Measurements from ENCODE around the gene PRKG1. TPM values are rescaled to one million over a fixed set of nuclear protein-coding genes. Genes with fewer than 3 reads are reported as not detected.

The PRKG1 gene
- total RNA-seq, 2 donors from 2014 or later: 8.1 to 16.6 TPM

DNA sequence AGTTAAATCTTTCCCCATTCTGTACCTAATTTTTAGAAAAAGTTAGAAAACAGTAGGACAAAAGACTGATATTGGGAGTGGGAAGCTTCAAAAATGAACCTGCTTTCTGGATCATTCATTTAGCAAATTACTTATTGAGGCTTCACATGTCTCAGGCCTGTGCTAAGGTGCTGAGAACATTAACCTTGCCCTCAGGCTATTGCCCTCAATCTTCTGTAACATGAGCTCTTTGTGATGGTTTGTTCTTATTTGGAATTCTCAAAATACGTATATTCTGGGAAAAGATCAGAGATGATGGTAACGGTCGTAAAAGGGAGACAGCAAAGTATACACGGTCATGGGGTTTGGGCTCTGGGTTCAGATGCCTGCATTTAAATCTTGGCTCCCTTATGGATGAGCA is 39.5 kb upstream of the PRKG1 start:
- Histone ChIP-seq H3K27me3 (no peaks in the 10 kb centered on the region), H3K9ac (ENCODE audit: low read depth in 2 of 2, low read length in 2 of 2) (no peak overlapping the region), H3K4me1 (no peaks in the 10 kb centered on the region), H3K9me3 (no peaks in the 10 kb centered on the region), H3K4me3 (no peak overlapping the region), H3K36me3 (no peaks in the 10 kb centered on the region), H3K27ac (no peak overlapping the region)
- no peak for DNase-seq
- intact Hi-C loops (cut with DNase I): no loop called here
- TF ChIP-seq, protein P1, sequence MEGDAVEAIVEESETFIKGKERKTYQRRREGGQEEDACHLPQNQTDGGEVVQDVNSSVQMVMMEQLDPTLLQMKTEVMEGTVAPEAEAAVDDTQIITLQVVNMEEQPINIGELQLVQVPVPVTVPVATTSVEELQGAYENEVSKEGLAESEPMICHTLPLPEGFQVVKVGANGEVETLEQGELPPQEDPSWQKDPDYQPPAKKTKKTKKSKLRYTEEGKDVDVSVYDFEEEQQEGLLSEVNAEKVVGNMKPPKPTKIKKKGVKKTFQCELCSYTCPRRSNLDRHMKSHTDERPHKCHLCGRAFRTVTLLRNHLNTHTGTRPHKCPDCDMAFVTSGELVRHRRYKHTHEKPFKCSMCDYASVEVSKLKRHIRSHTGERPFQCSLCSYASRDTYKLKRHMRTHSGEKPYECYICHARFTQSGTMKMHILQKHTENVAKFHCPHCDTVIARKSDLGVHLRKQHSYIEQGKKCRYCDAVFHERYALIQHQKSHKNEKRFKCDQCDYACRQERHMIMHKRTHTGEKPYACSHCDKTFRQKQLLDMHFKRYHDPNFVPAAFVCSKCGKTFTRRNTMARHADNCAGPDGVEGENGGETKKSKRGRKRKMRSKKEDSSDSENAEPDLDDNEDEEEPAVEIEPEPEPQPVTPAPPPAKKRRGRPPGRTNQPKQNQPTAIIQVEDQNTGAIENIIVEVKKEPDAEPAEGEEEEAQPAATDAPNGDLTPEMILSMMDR (IDR thresholded peaks at IDR 0.05): no peak

DNA sequence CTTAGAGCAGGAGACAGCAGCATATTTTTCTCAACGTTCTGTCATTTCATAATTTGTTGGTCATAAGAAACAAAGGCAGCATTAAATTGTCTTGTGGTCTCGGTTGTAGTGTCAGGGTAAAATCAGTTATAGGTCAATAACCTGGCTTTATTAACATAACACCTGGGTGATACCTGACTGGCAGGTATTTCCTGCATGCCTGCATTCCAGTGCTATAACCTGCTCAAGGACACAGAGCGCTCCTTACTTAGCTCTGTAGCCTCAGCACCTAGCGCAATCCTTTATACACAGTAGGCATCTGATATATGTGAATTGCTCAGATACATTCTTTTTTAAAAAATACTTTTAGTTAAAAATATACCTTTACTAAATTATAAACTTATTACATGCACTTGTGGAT is 38.9 kb upstream of the PRKG1 start:
- Histone ChIP-seq H3K4me3 (no peak overlapping the region), H3K27me3 (no peaks in the 10 kb centered on the region), H3K9ac (ENCODE audit: low read depth in 2 of 2, low read length in 2 of 2) (no peak overlapping the region), H3K27ac (no peak overlapping the region), H3K9me3 (no peaks in the 10 kb centered on the region), H3K4me1 (no peaks in the 10 kb centered on the region), H3K36me3 (no peaks in the 10 kb centered on the region)
- no peak for DNase-seq
- TF ChIP-seq, protein P1 (IDR thresholded peaks at IDR 0.05): no peak
- intact Hi-C loops (cut with DNase I): no loop called here

DNA sequence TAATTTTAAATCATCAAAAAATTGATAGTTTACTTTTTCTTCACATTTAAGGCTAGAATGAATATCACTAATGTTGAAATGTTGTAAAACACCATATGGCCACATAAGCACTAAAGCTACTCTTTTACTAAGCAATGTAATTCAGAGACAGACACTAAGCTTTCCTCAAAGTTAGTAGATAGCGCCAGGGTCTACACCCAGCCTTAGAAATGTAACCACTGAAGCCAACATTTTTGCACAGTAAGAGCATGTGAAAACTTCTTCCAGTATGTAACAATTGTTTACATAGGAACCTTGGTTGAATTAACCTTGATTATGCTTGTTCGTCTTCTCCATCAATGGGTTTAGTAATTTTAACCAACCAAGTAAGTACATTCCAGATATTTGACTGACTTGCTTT is 28.4 kb upstream of the PRKG1 start:
- H3K4me1 ChIP-seq: no peaks in the 10 kb centered on the region
- intact Hi-C loops (cut with DNase I): no loop called here
- H3K27ac ChIP-seq: no peak overlapping the region
- H3K27me3 ChIP-seq: no peaks in the 10 kb centered on the region
- TF ChIP-seq, protein P1 (IDR thresholded peaks at IDR 0.05): no peak
- no peaks in the 10 kb centered on the region for H3K36me3 ChIP-seq
- H3K9ac ChIP-seq (ENCODE audit: low read depth in 2 of 2, low read length in 2 of 2): no peak overlapping the region
- no peak overlapping the region for H3K4me3 ChIP-seq
- no peak for DNase-seq
- no peaks in the 10 kb centered on the region for H3K9me3 ChIP-seq

- intact Hi-C loops (cut with DNase I): no loop called here
- H3K9me3 ChIP-seq: no peaks in the 10 kb centered on the region
Observed at GRCh38 chr10:51046654-51047053, 27.6 kb upstream of the PRKG1 start.

DNA sequence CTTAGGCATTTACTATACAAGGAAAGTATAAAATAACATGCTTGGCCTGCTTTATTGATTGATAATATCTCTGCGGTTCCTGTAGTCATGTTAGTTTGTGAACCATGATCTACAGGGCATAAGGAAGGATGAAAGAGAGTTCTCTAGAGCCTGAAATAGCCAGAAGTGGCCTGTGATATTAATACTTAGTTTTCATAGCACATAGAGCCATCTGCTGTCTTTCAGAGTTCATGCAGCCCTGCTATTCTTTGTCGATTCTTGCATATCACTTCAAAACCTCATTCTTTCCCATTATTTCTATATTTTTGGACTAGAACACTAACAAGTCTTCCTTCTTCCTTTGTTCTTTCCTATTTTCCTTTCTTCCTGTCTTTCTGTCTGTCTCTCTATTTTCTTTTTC is 26.4 kb upstream of the PRKG1 start:
- TF ChIP-seq, protein P1 (IDR thresholded peaks at IDR 0.05): no peak
- no peaks in the 10 kb centered on the region for H3K4me1 ChIP-seq
- no peak overlapping the region for H3K4me3 ChIP-seq
- no peak for DNase-seq
- H3K27ac ChIP-seq: no peak overlapping the region
- no peaks in the 10 kb centered on the region for H3K36me3 ChIP-seq
- no peaks in the 10 kb centered on the region for H3K9me3 ChIP-seq
- intact Hi-C loops (cut with DNase I): no loop called here
- no peak overlapping the region for H3K9ac ChIP-seq (ENCODE audit: low read depth in 2 of 2, low read length in 2 of 2)
- no peaks in the 10 kb centered on the region for H3K27me3 ChIP-seq

More at GRCh38 chr10:51046654-51047053, 27.6 kb upstream of the PRKG1 start:
- DNase-seq: no peak
- Histone ChIP-seq H3K27me3 (no peaks in the 10 kb centered on the region), H3K4me3 (no peak overlapping the region), H3K9ac (ENCODE audit: low read depth in 2 of 2, low read length in 2 of 2) (no peak overlapping the region), H3K4me1 (no peaks in the 10 kb centered on the region), H3K36me3 (no peaks in the 10 kb centered on the region), H3K27ac (no peak overlapping the region)
- TF ChIP-seq, protein P1 (IDR thresholded peaks at IDR 0.05): no peak

DNA sequence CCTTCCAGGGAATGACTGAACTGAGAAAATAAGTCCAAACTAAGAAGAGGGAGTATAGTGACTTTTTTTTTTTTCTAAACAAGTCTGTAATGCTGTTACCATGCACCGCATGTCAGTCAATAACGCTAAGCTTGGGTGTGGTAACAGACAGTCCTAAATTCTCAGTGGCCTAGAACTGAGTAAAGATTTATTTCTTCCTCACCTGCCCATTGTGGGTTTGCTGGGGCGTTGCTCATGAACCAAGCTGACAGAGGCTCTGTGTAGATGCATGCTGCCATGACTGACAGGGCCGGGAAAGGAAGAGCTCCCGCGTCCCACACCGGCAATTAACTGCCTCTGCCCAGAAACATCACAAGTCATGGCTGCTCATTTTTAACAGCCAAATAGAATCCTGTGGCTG is 25.5 kb upstream of the PRKG1 start:
- Histone ChIP-seq H3K4me3 (no peak overlapping the region), H3K27ac (no peak overlapping the region), H3K36me3 (no peaks in the 10 kb centered on the region), H3K9ac (ENCODE audit: low read depth in 2 of 2, low read length in 2 of 2) (no peak overlapping the region), H3K9me3 (no peaks in the 10 kb centered on the region), H3K4me1 (no peaks in the 10 kb centered on the region), H3K27me3 (no peaks in the 10 kb centered on the region)
- TF ChIP-seq, protein P1 (IDR thresholded peaks at IDR 0.05): no peak
- DNase-seq: no peak
- intact Hi-C loops (cut with DNase I): no loop called here

All from colonic mucosa (tissue), 4 donors.